PC-3 (cell line): ENCODE measurements around the gene MTMR2.

Experiments
- CTCF ChIP-seq: fragments of 300-600 bp; sonication (generic); conservative IDR thresholded peaks from 2 replicates; pipeline ENCODE4 v1.5.1; 2017; ENCODE audit warnings: antibody characterized with exemption, low read depth, mild to moderate bottlenecking, low read length
- EZH2 ChIP-seq: fragments of 300-600 bp; sonication (generic); IDR thresholded peaks from one replicate; pipeline ENCODE4 v1.6.1; 2017; ENCODE audit warnings: antibody characterized with exemption, mild to moderate bottlenecking, low read length; ENCODE audit not compliant: unreplicated experiment
- EZH2phosphoT487 ChIP-seq: fragments of 300-600 bp; sonication (generic); IDR thresholded peaks from 2 replicates; pipeline ENCODE4 v1.6.1; 2018; ENCODE audit warnings: mild to moderate bottlenecking, antibody characterized with exemption, low read length, borderline replicate concordance

GRCh38 chr11:95796501-95796900, 127.4 kb downstream of the MTMR2 start:
- TF ChIP-seq CTCF (no peak), EZH2phosphoT487 (no peak), EZH2 (no peak)
